Thoracic aorta (tissue), 2 donors: ENCODE results near the gene USPL1. TPM values are rescaled to one million over a fixed set of nuclear protein-coding genes. Genes with fewer than 3 reads are reported as not detected.
A peak's percentile ranks its signal among the peaks of the same experiment; 100 is the strongest.
"Not testable (repeated sequence)": the region's sequence is repeated elsewhere in the genome, so short reads cannot be mapped to it uniquely, and the experiment has no call there.

Source experiments
- ATAC-seq: fragments of 150-250 bp; one replicate; pipeline ENCODE4 v1.8.0; 2017; ENCODE audit warnings: low read depth; ENCODE audit not compliant: insufficient number of reproducible peaks, low FRiP score
- DNase-seq: peaks from one replicate; pipeline ENCODE4 v3.0.0-alpha.2; 2020; ENCODE audit warnings: low spot score
- H3K27ac ChIP-seq, 2 donors: fragments of 200-600 bp; sonication (generic); 1 replicate in 1 of 2; 2 replicates in 1 of 2; pipeline ENCODE4 v1.5.1; 2016; ENCODE audit warnings: mild to moderate bottlenecking in 2 of 2, moderate library complexity in 2 of 2
- H3K27me3 ChIP-seq: fragments of 200-600 bp; sonication (generic); replicated peaks from 2 replicates; pipeline ENCODE4 v1.6.0; 2016; ENCODE audit warnings: mild to moderate bottlenecking; ENCODE audit not compliant: insufficient read depth
- H3K36me3 ChIP-seq: fragments of 200-600 bp; sonication (generic); one replicate; pipeline ENCODE4 v1.5.1; 2016
- H3K4me1 ChIP-seq, 2 donors: fragments of 200-600 bp; sonication (generic); 1 replicate in 1 of 2; 2 replicates in 1 of 2; pipeline versions ENCODE4 v1.5.1 to v1.6.0; 2016; ENCODE audit warnings: low read depth in 2 of 2, mild to moderate bottlenecking in 1 of 2; ENCODE audit not compliant: control insufficient read depth in 1 of 2
- H3K4me3 ChIP-seq: fragments of 200-600 bp; sonication (generic); 2 replicates; pipeline ENCODE4 v1.5.1; 2016; ENCODE audit warnings: mild to moderate bottlenecking
- H3K9me3 ChIP-seq: fragments of 200-600 bp; sonication (generic); 2 replicates; pipeline ENCODE4 v1.5.1; 2016
- total RNA-seq, 2 donors: library from RNA; depleted of rRNA; stranded (reverse); fragments of >200 nt; gene quantifications; one replicate each; pipeline versions ENCODE4 v1.1.0 to v1.2.3, GENCODE V29; 2016
- TF ChIP-seq, protein P1 (sequence below): fragments of 200-600 bp; sonication (generic); IDR thresholded peaks from one replicate; pipeline ENCODE4 v1.5.1; 2019; ENCODE audit warnings: antibody characterized with exemption

USPL1 gene
- total RNA-seq, 2 donors from 2014 or later = 20.7 to 25.3 TPM

DNA sequence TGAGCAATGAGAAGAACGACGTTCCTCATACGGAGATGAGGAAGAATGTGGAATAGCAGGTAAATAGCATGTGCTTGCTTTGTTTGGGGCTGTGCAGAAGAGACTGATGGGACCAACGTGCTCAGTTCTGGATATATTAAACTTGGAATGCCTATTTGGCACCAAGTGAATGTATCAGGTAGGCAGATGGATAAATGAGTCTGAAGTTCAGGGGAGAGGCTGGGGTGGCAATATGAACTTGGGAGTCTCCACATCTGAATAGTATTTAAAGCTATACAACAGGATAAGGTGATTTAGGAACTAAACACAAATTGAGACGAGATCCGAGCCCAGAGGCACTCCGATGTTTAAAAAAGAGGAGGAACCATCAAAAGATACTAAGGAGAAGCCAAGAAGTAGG is 12.7 kb upstream of the USPL1 start:
- no peak for DNase-seq
- Histone ChIP-seq H3K4me1 (no peaks in the 10 kb centered on the region), H3K27ac (no peak overlapping the region), H3K4me3 (no peak overlapping the region), H3K27me3 (no peaks in the 10 kb centered on the region), H3K36me3 (no peaks in the 10 kb centered on the region), H3K9me3 (no peaks in the 10 kb centered on the region)
- ATAC-seq = no peak
- TF ChIP-seq, protein P1, sequence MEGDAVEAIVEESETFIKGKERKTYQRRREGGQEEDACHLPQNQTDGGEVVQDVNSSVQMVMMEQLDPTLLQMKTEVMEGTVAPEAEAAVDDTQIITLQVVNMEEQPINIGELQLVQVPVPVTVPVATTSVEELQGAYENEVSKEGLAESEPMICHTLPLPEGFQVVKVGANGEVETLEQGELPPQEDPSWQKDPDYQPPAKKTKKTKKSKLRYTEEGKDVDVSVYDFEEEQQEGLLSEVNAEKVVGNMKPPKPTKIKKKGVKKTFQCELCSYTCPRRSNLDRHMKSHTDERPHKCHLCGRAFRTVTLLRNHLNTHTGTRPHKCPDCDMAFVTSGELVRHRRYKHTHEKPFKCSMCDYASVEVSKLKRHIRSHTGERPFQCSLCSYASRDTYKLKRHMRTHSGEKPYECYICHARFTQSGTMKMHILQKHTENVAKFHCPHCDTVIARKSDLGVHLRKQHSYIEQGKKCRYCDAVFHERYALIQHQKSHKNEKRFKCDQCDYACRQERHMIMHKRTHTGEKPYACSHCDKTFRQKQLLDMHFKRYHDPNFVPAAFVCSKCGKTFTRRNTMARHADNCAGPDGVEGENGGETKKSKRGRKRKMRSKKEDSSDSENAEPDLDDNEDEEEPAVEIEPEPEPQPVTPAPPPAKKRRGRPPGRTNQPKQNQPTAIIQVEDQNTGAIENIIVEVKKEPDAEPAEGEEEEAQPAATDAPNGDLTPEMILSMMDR = no peak

DNA sequence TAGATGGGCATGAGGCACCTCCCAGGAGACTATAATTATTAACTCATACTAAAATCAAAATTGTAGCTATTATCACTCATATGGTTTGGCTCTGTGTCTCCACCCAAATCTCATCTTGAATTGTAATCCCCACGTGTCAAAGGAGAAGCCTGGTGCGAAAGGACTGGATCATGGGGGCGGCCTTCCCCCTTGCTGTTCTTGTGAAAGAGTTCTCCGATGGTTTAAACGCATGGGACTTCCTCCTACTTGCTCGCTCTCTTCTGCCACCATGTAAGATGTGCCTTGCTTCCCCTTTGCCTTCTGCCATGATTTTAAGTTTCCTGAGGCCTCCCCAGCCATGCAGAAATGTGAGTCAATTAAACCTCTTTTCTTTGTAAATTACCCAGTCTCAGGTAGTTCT is 10.5 kb upstream of the USPL1 start:
- not testable (repeated sequence) for H3K27ac ChIP-seq, H3K36me3 ChIP-seq, H3K27me3 ChIP-seq, H3K9me3 ChIP-seq, ATAC-seq, H3K4me3 ChIP-seq, H3K4me1 ChIP-seq, DNase-seq

DNA sequence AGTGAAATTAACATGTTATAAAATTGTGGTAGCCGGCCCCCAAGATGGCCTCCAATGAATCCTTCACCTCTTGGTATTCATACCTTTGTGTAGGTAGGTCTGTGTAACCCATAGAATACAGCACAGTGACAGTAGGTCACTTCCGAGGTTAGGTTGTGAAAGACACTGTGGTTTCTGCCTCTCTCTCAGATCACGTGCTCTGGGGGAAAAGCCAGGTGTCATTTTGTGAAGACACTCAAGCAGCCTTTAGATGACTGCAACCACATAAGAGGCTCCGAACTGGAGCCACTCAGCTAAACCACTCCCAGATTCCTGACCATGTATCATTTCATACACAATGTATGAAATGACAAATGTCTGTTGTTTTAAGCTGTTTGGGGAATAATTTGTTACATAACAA is 9.8 kb upstream of the USPL1 start:
- Histone ChIP-seq H3K27me3 (no peaks in the 10 kb centered on the region), H3K4me3 (no peak overlapping the region), H3K27ac (no peak overlapping the region), H3K9me3 (no peaks in the 10 kb centered on the region), H3K36me3 (no peaks in the 10 kb centered on the region), H3K4me1 (no peaks in the 10 kb centered on the region)
- ATAC-seq (no peak), DNase-seq (no peak)
- TF ChIP-seq, protein P1 = no peak

DNA sequence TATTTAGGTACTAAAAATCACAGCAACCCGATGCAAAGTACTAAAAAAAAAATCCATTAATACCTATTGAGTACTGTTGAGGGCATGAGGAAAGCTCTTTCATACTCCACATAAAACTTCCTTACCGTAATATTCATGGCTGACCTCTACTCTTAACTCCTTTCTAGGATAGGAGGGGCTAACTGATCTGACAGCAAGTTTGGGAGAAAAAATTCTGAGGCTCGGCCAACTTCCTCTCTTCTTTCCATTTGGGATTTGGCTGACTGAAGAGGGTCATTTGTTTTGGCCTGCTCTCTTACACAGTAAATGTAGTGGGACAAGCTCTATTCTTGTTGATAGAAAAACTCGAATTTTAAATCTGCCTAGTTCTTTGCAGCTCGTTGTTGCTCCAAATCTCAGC is 9.4 kb upstream of the USPL1 start:
- no peak for DNase-seq
- H3K27ac ChIP-seq = no peak overlapping the region
- H3K9me3 ChIP-seq = no peaks in the 10 kb centered on the region
- no peaks in the 10 kb centered on the region for H3K4me1 ChIP-seq
- H3K4me3 ChIP-seq = no peak overlapping the region
- no peaks in the 10 kb centered on the region for H3K27me3 ChIP-seq
- H3K36me3 ChIP-seq = no peaks in the 10 kb centered on the region
- ATAC-seq = no peak
- TF ChIP-seq, protein P1 = no peak

DNA sequence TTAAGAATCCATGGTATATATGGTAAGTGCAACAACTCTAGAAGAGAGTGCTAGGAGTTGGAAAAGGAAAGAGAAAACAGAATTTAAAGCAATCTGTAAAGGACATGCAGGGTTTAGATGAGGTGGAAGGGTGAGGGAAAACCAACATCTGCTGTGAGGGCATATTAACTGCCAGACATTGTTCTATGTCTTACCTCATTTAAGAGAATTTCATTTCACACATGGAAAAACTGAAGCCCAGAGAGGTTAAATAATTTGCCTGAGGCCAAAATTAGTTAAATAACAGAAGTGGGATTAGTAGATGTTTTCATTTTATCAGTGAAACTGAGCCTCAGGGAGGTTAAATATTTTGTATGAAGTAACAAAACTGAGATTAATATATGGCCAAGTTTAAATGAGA is 7.4 kb upstream of the USPL1 start:
- no peak overlapping the region for H3K27ac ChIP-seq
- H3K4me1 ChIP-seq = peaks cover 4 to 9% of the 10 kb centered on the region in 2 donors
- no peaks in the 10 kb centered on the region for H3K9me3 ChIP-seq
- H3K4me3 ChIP-seq = no peak overlapping the region
- H3K36me3 ChIP-seq = no peaks in the 10 kb centered on the region
- TF ChIP-seq, protein P1 = no peak
- DNase-seq (no peak), ATAC-seq (no peak)
- H3K27me3 ChIP-seq = no peaks in the 10 kb centered on the region

DNA sequence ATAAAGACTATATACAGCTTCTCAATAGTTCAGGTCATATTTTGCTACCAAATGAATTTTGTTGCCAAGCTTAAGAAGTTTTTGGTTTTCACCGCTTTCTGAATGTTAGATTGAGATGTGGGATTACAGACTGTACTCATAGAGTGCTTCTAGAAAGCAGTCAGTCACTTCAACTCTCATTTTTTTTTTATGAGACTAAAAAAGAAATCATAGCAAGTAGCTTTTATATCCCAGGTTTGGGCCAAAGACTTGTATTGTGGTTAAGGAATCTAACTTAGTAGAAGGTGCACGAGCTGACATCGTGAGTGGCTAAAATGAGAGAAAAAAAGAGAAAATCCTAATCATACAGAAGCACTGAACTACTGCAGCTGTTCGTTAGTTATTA is 2.2 kb upstream of the USPL1 start:
- Histone ChIP-seq H3K27me3 (no peaks in the 10 kb centered on the region), H3K36me3 (no peaks in the 10 kb centered on the region), H3K9me3 (no peaks in the 10 kb centered on the region), H3K27ac (peak overlapping the region; percentile 99 to 100), H3K4me1 (peaks cover 16 to 27% of the 10 kb centered on the region in 2 donors), H3K4me3 (peak overlapping the region; percentile 96)
- no peak for DNase-seq
- TF ChIP-seq, protein P1 = no peak
- ATAC-seq = no peak
